K562 (cell line): ENCODE measurements around the gene CTTNBP2. TPM values are rescaled to one million over a fixed set of nuclear protein-coding genes. Genes with fewer than 3 reads are reported as not detected.

Experiments used
- ATAC-seq: fragments of 200-7000 bp; cut with Tn5 transposase; 3 replicates; pipeline ENCODE4 v1.9.1; 2020; ENCODE audit warnings: moderate library complexity
- BruUV-seq: library from RNA; stranded (reverse); fragments of 400-500 nt; replicated peaks from 2 replicates; lab custom pipeline; 2021; lab: Mats Ljungman, UMichigan
- CTCF ChIA-PET: fragments of 300-600 bp; formaldehyde crosslinking; extraction: SDS; loops from one replicate; lab custom pipeline; 2021; ENCODE audit warnings: low intra/inter-chr PET ratio; lab: Yijun Ruan, JAX
- POLR2A ChIA-PET: fragments of 300-600, 350-650 bp; sonication (Branson Sonifier 250); formaldehyde crosslinking; extraction: SDS; loops from one replicate; lab custom pipeline; 2021; ENCODE audit warnings: antibody characterized with exemption, inconsistent platforms; lab: Yijun Ruan, JAX
- DNase-seq, 4 experiments: peaks; one replicate each; pipeline versions ENCODE4 v3.0.0 to v3.0.0-alpha.2; 2011 to 2018; ENCODE audit warnings: low spot score in 3 of 4, mixed read lengths in 3 of 4; ENCODE audit errors: extremely low read depth in 1 of 4
- FAIRE-seq: peaks from 2 replicates; lab custom pipeline; 2011; peaks lifted over from hg19 to GRCh38; lab: Jason Lieb, UNC
- H2AFZ ChIP-seq: 2 replicates; pipeline ENCODE4 v1.6.0; 2011; ENCODE audit warnings: low read depth, low read length, control low read depth, inconsistent platforms
- H3K27ac ChIP-seq: fragments of 200-600 bp; 3 replicates; pipeline ENCODE4 v1.8.0; 2011; ENCODE audit warnings: low read depth, mild to moderate bottlenecking, control low read depth, inconsistent platforms, low read length, moderate library complexity, mixed read lengths; ENCODE audit errors: extremely low read depth
- H3K27me3 ChIP-seq, 2 experiments: fragments of 300-600 bp in 1 of 2; 2 replicates in 1 of 2; 3 replicates in 1 of 2; pipeline versions ENCODE4 v1.6.0 to v1.8.0; 2011; ENCODE audit warnings: inconsistent platforms in 2 of 2, low read length in 2 of 2, mild to moderate bottlenecking in 1 of 2, mixed read lengths in 1 of 2, moderate library complexity in 1 of 2; ENCODE audit not compliant: control insufficient read depth in 2 of 2, insufficient read depth in 2 of 2
- H3K36me3 ChIP-seq: fragments of 300-600 bp; 3 replicates; pipeline ENCODE4 v1.8.0; 2011; ENCODE audit warnings: mild to moderate bottlenecking, low read length, inconsistent platforms; ENCODE audit not compliant: control insufficient read depth, insufficient read depth
- H3K4me1 ChIP-seq, 2 experiments: fragments of 200-600 bp in 1 of 2; replicated peaks in 1 of 2; 2 replicates in 1 of 2; 3 replicates in 1 of 2; pipeline versions ENCODE4 v1.5.1 to v1.8.0; 2011; ENCODE audit warnings: inconsistent platforms in 2 of 2, low read length in 2 of 2, mild to moderate bottlenecking in 1 of 2, mixed read lengths in 1 of 2, moderate library complexity in 1 of 2; ENCODE audit not compliant: control insufficient read depth in 2 of 2, insufficient read depth in 2 of 2
- H3K4me2 ChIP-seq: 2 replicates; pipeline ENCODE4 v1.6.1; 2011; ENCODE audit warnings: low read length, control low read depth, inconsistent platforms, mixed read lengths; ENCODE audit not compliant: insufficient read depth
- H3K4me3 ChIP-seq: fragments of 200-600 bp; sonication (generic), shearing (Covaris generic); 2 replicates; pipeline ENCODE4 v1.5.1; 2016; ENCODE audit warnings: control low read depth, inconsistent platforms
- H3K79me2 ChIP-seq: fragments of 200-600 bp; 3 replicates; pipeline ENCODE4 v1.8.0; 2011; ENCODE audit warnings: low read length, inconsistent platforms; ENCODE audit not compliant: control insufficient read depth, insufficient read depth
- H3K9ac ChIP-seq, 2 experiments: 2 replicates each; pipeline versions ENCODE4 v1.6.0 to v1.6.1; 2011; ENCODE audit warnings: low read depth in 2 of 2, low read length in 2 of 2, control low read depth in 1 of 2, inconsistent platforms in 1 of 2, mild to moderate bottlenecking in 1 of 2, mixed read lengths in 1 of 2; ENCODE audit not compliant: insufficient read depth in 1 of 2
- H3K9me1 ChIP-seq: one replicate; pipeline ENCODE4 v1.6.0; 2011; ENCODE audit warnings: inconsistent platforms, mild to moderate bottlenecking, low read length, moderate library complexity; ENCODE audit not compliant: control insufficient read depth, insufficient read depth
- H3K9me3 ChIP-seq: replicated peaks from 2 replicates; pipeline ENCODE4 v1.5.1; 2011; ENCODE audit warnings: low read depth, low read length, inconsistent platforms; ENCODE audit not compliant: control insufficient read depth, insufficient read depth
- H4K20me1 ChIP-seq: replicated peaks from 2 replicates; pipeline ENCODE4 v1.6.1; 2011; ENCODE audit warnings: low read length, inconsistent platforms, mixed read lengths; ENCODE audit not compliant: control insufficient read depth, insufficient read depth
- E2F3 ChIP-seq: fragments of 250-450 bp; sonication (Bioruptor Pico); IDR thresholded peaks from 2 replicates; pipeline ENCODE4 v1.4.0; 2020; ENCODE audit warnings: mild to moderate bottlenecking
- KLF10 ChIP-seq: fragments of 250-450 bp; sonication (Bioruptor Pico); IDR thresholded peaks from 2 replicates; pipeline ENCODE4 v1.6.1; 2021; ENCODE audit warnings: matching md5 sums
- KLF13 ChIP-seq: fragments of 450-650 bp; IDR thresholded peaks from 2 replicates; pipeline ENCODE4 v1.6.1; 2016; ENCODE audit warnings: missing genetic modification characterization, low read depth, mild to moderate bottlenecking, missing compliant biosample characterization, moderate library complexity, borderline replicate concordance
- POLR2AphosphoS5 ChIP-seq: IDR thresholded peaks from 2 replicates; pipeline ENCODE4 v1.6.1; 2011; ENCODE audit warnings: mild to moderate bottlenecking, low read depth, low read length, moderate library complexity; ENCODE audit not compliant: control insufficient read depth, insufficient read depth
- POU5F1 ChIP-seq: fragments of 150-350 bp; IDR thresholded peaks from 2 replicates; pipeline ENCODE4 v1.6.1; 2014; ENCODE audit warnings: borderline replicate concordance, low read length, low read depth, mild to moderate bottlenecking; ENCODE audit not compliant: partially characterized antibody
- WGBS: fragments of 100-300 bp; shearing (Covaris generic); methylation state at CpG from one replicate; pipeline ENCODE4 v1.1.6; 2016; ENCODE audit warnings: low coverage, mixed read lengths; ENCODE audit not compliant: insufficient coverage; ENCODE audit errors: missing lambda C conversion rate; 5-methylcytosine and 5-hydroxymethylcytosine counted together
- in situ Hi-C: fragments of 300-500 bp; cut with MboI; formaldehyde crosslinking; loops from 4 replicates; pipeline ENCODE4 v1.15.0; 2018; ENCODE audit warnings: inconsistent platforms, mixed read lengths
- intact Hi-C: fragments of 100-400 bp; cut with micrococcal nuclease; formaldehyde crosslinking; loops from 2 replicates; pipeline ENCODE4 v1.14.2; 2022
- polyA plus RNA-seq, 8 experiments: library from polyadenylated mRNA; depleted of rRNA in 4 of 8; stranded (reverse) in 5 of 8; unstranded in 3 of 8; fragments of >200 nt; fragmentation: Nextera tagmentation in 2 of 8; fragmentation: Illumina TruSeq in 1 of 8; extraction: Ambion mirVana in 2 of 8; extraction: Trizol in 1 of 8; gene quantifications; 2 replicates each; pipeline versions ENCODE4 v1.2.1 to v1.2.3, GENCODE V29; 2011 to 2014; ENCODE audit warnings: inconsistent platforms in 1 of 8, missing spikeins in 1 of 8
- total RNA-seq, 7 experiments: library from RNA; depleted of rRNA in 6 of 7; stranded (reverse); fragments of >200 nt in 6 of 7; fragmentation: Illumina TruSeq in 2 of 7; extraction: Trizol in 2 of 7; gene quantifications; 2 replicates each; pipeline versions ENCODE4 v1.2.1 to v1.2.3, GENCODE V29; 2011 to 2021; ENCODE audit warnings: low replicate concordance in 1 of 7
- TF ChIP-seq, protein P1 (sequence below), 3 experiments: IDR thresholded peaks in 2 of 3; conservative IDR thresholded peaks in 1 of 3; 2 replicates each; pipeline ENCODE4 v1.5.1; 2011 to 2012; ENCODE audit warnings: low read length in 3 of 3, mild to moderate bottlenecking in 3 of 3, control low read depth in 2 of 3, improper control_type of control experiment in 1 of 3, inconsistent platforms in 1 of 3, low read depth in 1 of 3, mixed read lengths in 1 of 3, moderate library complexity in 1 of 3; ENCODE audit not compliant: insufficient read depth in 2 of 3

Gene CTTNBP2
- total and polyA plus RNA-seq, 9 of the 15 experiments (the other 6 are each of a cell fraction or from before 2014, with no cell fraction given): 0.05 TPM; not detected in 8

DNA sequence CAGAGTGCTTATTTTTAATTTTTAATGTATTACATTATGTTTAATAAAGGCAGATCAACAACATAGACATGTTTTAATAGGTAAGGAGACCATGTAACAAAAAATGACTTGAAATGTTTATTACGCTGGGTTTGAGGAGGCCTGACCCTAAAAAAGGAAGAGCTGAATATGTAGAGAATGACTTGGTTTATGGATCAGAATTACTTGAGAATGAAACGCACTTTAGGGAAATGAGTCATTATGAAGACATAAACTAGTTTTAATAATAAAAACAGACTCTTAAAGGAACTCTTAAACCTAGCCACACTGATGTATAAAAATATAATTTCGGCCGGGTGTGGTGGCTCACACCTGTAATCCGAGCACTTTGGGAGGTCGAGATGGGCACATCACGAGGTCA lies 56.5 kb downstream of the CTTNBP2 start:
- H2AFZ ChIP-seq: no peak overlapping the region
- WGBS: 18% methylated on average over 7 of the region's 7 CpGs
- H3K4me2 ChIP-seq: no peak overlapping the region
- no peaks in the 10 kb centered on the region for H3K9me1 ChIP-seq
- no peak for TF ChIP-seq KLF10 (CRISPR knock-in tag)
- TF ChIP-seq, protein P1, sequence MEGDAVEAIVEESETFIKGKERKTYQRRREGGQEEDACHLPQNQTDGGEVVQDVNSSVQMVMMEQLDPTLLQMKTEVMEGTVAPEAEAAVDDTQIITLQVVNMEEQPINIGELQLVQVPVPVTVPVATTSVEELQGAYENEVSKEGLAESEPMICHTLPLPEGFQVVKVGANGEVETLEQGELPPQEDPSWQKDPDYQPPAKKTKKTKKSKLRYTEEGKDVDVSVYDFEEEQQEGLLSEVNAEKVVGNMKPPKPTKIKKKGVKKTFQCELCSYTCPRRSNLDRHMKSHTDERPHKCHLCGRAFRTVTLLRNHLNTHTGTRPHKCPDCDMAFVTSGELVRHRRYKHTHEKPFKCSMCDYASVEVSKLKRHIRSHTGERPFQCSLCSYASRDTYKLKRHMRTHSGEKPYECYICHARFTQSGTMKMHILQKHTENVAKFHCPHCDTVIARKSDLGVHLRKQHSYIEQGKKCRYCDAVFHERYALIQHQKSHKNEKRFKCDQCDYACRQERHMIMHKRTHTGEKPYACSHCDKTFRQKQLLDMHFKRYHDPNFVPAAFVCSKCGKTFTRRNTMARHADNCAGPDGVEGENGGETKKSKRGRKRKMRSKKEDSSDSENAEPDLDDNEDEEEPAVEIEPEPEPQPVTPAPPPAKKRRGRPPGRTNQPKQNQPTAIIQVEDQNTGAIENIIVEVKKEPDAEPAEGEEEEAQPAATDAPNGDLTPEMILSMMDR (IDR thresholded peaks at IDR 0.05 in 2 of 3, conservative IDR thresholded peaks at IDR 0.05 in 1 of 3; ENCODE audit: insufficient read depth in 2 of 3, low read depth in 1 of 3, low read length in 3 of 3): no peak
- TF ChIP-seq POU5F1: no peak
- no peak for TF ChIP-seq POLR2AphosphoS5
- no peak for TF ChIP-seq E2F3 (CRISPR knock-in tag)
- no peak for TF ChIP-seq KLF13 (tag)
- no peaks in the 10 kb centered on the region for H4K20me1 ChIP-seq
- H3K4me3 ChIP-seq: no peak overlapping the region
- BruUV-seq: no TSS peak
- DNase-seq: no peak
- in situ Hi-C loops: no loop called here
- no peaks in the 10 kb centered on the region for H3K36me3 ChIP-seq
- H3K27me3 ChIP-seq: no peaks in the 10 kb centered on the region
- ChIA-PET CTCF (no interaction called here), POLR2A (no interaction called here)
- no peaks in the 10 kb centered on the region for H3K79me2 ChIP-seq
- no peak for FAIRE-seq
- ATAC-seq: no peak
- intact Hi-C loops: no loop called here
- no peak overlapping the region for H3K9ac ChIP-seq
- no peak overlapping the region for H3K27ac ChIP-seq
- H3K4me1 ChIP-seq: no peaks in the 10 kb centered on the region
- no peaks in the 10 kb centered on the region for H3K9me3 ChIP-seq
